Hepatocyte (in vitro differentiated cells): ENCODE results near the gene TWIST2. TPM values are rescaled to one million over a fixed set of nuclear protein-coding genes. Genes with fewer than 3 reads are reported as not detected.

Experiments used
- DNase-seq: peaks from one replicate; pipeline ENCODE4 v3.0.0-alpha.2; 2016; ENCODE audit warnings: low spot score
- H2AFZ ChIP-seq: fragments of 200-600 bp; sonication (generic); 2 replicates; pipeline ENCODE4 v1.6.0; 2016; ENCODE audit warnings: antibody characterized with exemption, mild to moderate bottlenecking
- H3K27ac ChIP-seq: fragments of 200-600 bp; sonication (generic); 2 replicates; pipeline ENCODE4 v1.5.1; 2016; ENCODE audit warnings: mild to moderate bottlenecking
- H3K27me3 ChIP-seq: fragments of 200-600 bp; sonication (generic); 2 replicates; pipeline ENCODE4 v1.6.1; 2016
- H3K36me3 ChIP-seq: fragments of 200-600 bp; sonication (generic); replicated peaks from 2 replicates; pipeline ENCODE4 v1.5.1; 2016; ENCODE audit warnings: low read depth; ENCODE audit not compliant: insufficient read depth
- H3K4me1 ChIP-seq: fragments of 200-600 bp; sonication (generic); 2 replicates; pipeline ENCODE4 v1.5.1; 2016; ENCODE audit warnings: mild to moderate bottlenecking, moderate library complexity; ENCODE audit not compliant: insufficient read depth
- H3K4me2 ChIP-seq: fragments of 200-600 bp; sonication (generic); 2 replicates; pipeline ENCODE4 v1.6.0; 2016
- H3K4me3 ChIP-seq: fragments of 200-600 bp; sonication (generic); 2 replicates; pipeline ENCODE4 v1.5.1; 2016; ENCODE audit warnings: mild to moderate bottlenecking
- H3K79me2 ChIP-seq: fragments of 200-600 bp; sonication (generic); 2 replicates; pipeline ENCODE4 v1.6.0; 2017; ENCODE audit warnings: mild to moderate bottlenecking
- H3K9me2 ChIP-seq: fragments of 200-600 bp; sonication (generic); replicated peaks from 2 replicates; pipeline ENCODE4 v1.6.0; 2017; ENCODE audit warnings: mild to moderate bottlenecking; ENCODE audit not compliant: insufficient read depth
- H3K9me3 ChIP-seq: fragments of 200-600 bp; sonication (generic); 2 replicates; pipeline ENCODE4 v1.5.1; 2016; ENCODE audit warnings: low read depth, mild to moderate bottlenecking
- H4K20me1 ChIP-seq: fragments of 200-600 bp; sonication (generic); 2 replicates; pipeline ENCODE4 v1.6.0; 2016; ENCODE audit warnings: mild to moderate bottlenecking; ENCODE audit not compliant: insufficient read depth, poor library complexity, severe bottlenecking
- CTCF ChIP-seq: fragments of 200-600 bp; sonication (generic); IDR thresholded peaks from 2 replicates; pipeline ENCODE4 v1.5.1; 2016; ENCODE audit warnings: antibody characterized with exemption, mild to moderate bottlenecking; ENCODE audit not compliant: poor library complexity
- EZH2 ChIP-seq: fragments of 200-600 bp; sonication (generic); IDR thresholded peaks from 2 replicates; pipeline ENCODE4 v1.6.1; 2016; ENCODE audit warnings: antibody characterized with exemption, mild to moderate bottlenecking, borderline replicate concordance
- EZH2phosphoT487 ChIP-seq: fragments of 200-600 bp; sonication (generic); IDR thresholded peaks from one replicate; pipeline ENCODE4 v1.6.1; 2018; ENCODE audit warnings: antibody characterized with exemption, mild to moderate bottlenecking, low read depth, moderate library complexity; ENCODE audit not compliant: unreplicated experiment, severe bottlenecking
- WGBS: methylation state at CpG from one replicate; pipeline ENCODE4 v1.1.6; 2016; ENCODE audit warnings: low lambda C conversion rate; ENCODE audit errors: missing lambda C conversion rate; 5-methylcytosine and 5-hydroxymethylcytosine counted together
- polyA plus RNA-seq: library from polyadenylated mRNA; unstranded; fragments of >200 nt; fragmentation: Nextera tagmentation; extraction: Ambion mirVana; gene quantifications from 2 replicates; pipeline ENCODE4 v1.2.1, GENCODE V29; 2016
- total RNA-seq: library from RNA; depleted of rRNA; stranded (reverse); fragments of >200 nt; gene quantifications from 2 replicates; pipeline ENCODE4 v1.2.3, GENCODE V29; 2014

TWIST2 gene
- total and polyA plus RNA-seq, 2 experiments from 2014 or later = 13.5 to 19.7 TPM

GRCh38 chr2:238947920-238948710 lies 100.2 kb downstream of the TWIST2 start:
- DNase-seq = no peak
- H3K9me3 ChIP-seq = no peaks in the 10 kb centered on the region
- H4K20me1 ChIP-seq = no peaks in the 10 kb centered on the region
- no peaks in the 10 kb centered on the region for H3K27me3 ChIP-seq
- H3K36me3 ChIP-seq = no peaks in the 10 kb centered on the region
- no peak for TF ChIP-seq EZH2phosphoT487
- TF ChIP-seq EZH2 = no peak
- no peak for TF ChIP-seq CTCF
- H3K4me1 ChIP-seq = peaks cover 5% of the 10 kb centered on the region
- no peaks in the 10 kb centered on the region for H3K79me2 ChIP-seq
- no peaks in the 10 kb centered on the region for H3K9me2 ChIP-seq
- no peak overlapping the region for H2AFZ ChIP-seq
- H3K4me2 ChIP-seq = no peak overlapping the region
- no peak overlapping the region for H3K4me3 ChIP-seq
- H3K27ac ChIP-seq = no peak overlapping the region
- 79% methylated on average over 10 of the region's 10 CpGs for WGBS

- H4K20me1 ChIP-seq = no peaks in the 10 kb centered on the region
- H3K4me1 ChIP-seq = peaks cover 5% of the 10 kb centered on the region
- H3K27ac ChIP-seq = no peak overlapping the region
- H2AFZ ChIP-seq = no peak overlapping the region
- no peaks in the 10 kb centered on the region for H3K9me2 ChIP-seq
- H3K79me2 ChIP-seq = no peaks in the 10 kb centered on the region
- no peak for DNase-seq
- no peaks in the 10 kb centered on the region for H3K9me3 ChIP-seq
- WGBS = 89% methylated on average over 7 of the region's 7 CpGs
- H3K36me3 ChIP-seq = no peaks in the 10 kb centered on the region
- TF ChIP-seq EZH2phosphoT487 (no peak), CTCF (no peak), EZH2 (no peak)
- no peak overlapping the region for H3K4me2 ChIP-seq
- H3K4me3 ChIP-seq = no peak overlapping the region
- H3K27me3 ChIP-seq = no peaks in the 10 kb centered on the region
Observed at GRCh38 chr2:238948765-238949641, 101.1 kb downstream of the TWIST2 start.

- 87% methylated on average over 10 of the region's 10 CpGs for WGBS
- Histone ChIP-seq H3K27ac (no peak overlapping the region), H3K4me2 (no peak overlapping the region), H3K9me3 (no peaks in the 10 kb centered on the region), H4K20me1 (no peaks in the 10 kb centered on the region), H3K4me3 (no peak overlapping the region), H3K79me2 (no peaks in the 10 kb centered on the region), H3K36me3 (no peaks in the 10 kb centered on the region), H3K9me2 (no peaks in the 10 kb centered on the region), H3K27me3 (no peaks in the 10 kb centered on the region), H3K4me1 (peaks cover 5% of the 10 kb centered on the region), H2AFZ (no peak overlapping the region)
- no peak for DNase-seq
- TF ChIP-seq EZH2phosphoT487 (no peak), CTCF (no peak), EZH2 (no peak)
Observed at GRCh38 chr2:238949710-238950345, 101.9 kb downstream of the TWIST2 start.
